KMS-11 (cell line): ENCODE measurements around the gene C13orf46.

Experiments
- H2AFZ ChIP-seq: fragments of 200-600 bp; sonication (generic); 2 replicates; pipeline ENCODE4 v1.6.1; 2016; ENCODE audit warnings: antibody characterized with exemption, mixed run types, low read depth
- H3K27ac ChIP-seq: fragments of 200-600 bp; sonication (generic); 2 replicates; pipeline ENCODE4 v1.6.1; 2016; ENCODE audit warnings: mild to moderate bottlenecking, mixed run types
- H3K27me3 ChIP-seq: fragments of 200-600 bp; sonication (generic); 2 replicates; pipeline ENCODE4 v1.6.1; 2017; ENCODE audit warnings: mild to moderate bottlenecking, low read depth, mixed run types, moderate library complexity; ENCODE audit not compliant: insufficient read depth
- H3K36me3 ChIP-seq: fragments of 200-600 bp; sonication (generic); 2 replicates; pipeline ENCODE4 v1.6.1; 2017; ENCODE audit warnings: mild to moderate bottlenecking, mixed run types; ENCODE audit not compliant: insufficient read depth
- H3K4me1 ChIP-seq: fragments of 200-600 bp; sonication (generic); 2 replicates; pipeline ENCODE4 v1.6.1; 2016; ENCODE audit warnings: mild to moderate bottlenecking, low read depth, mixed run types; ENCODE audit not compliant: poor library complexity, severe bottlenecking
- H3K4me2 ChIP-seq: fragments of 200-600 bp; sonication (generic); 2 replicates; pipeline ENCODE4 v1.7.0; 2016; ENCODE audit warnings: mild to moderate bottlenecking, mixed run types
- H3K4me3 ChIP-seq: fragments of 200-600 bp; sonication (generic); IDR thresholded peaks from 2 replicates; pipeline ENCODE4 v1.6.1; 2017; ENCODE audit warnings: low read depth, low read length, mixed read lengths; ENCODE audit not compliant: insufficient read depth
- H3K79me2 ChIP-seq: fragments of 200-600 bp; sonication (generic); 2 replicates; pipeline ENCODE4 v1.6.1; 2016; ENCODE audit warnings: low read depth, mixed run types; ENCODE audit not compliant: insufficient read depth
- H3K9ac ChIP-seq: fragments of 200-600 bp; sonication (generic); 2 replicates; pipeline ENCODE4 v1.6.1; 2016; ENCODE audit warnings: mild to moderate bottlenecking, mixed run types
- H4K20me1 ChIP-seq: fragments of 200-600 bp; sonication (generic); 2 replicates; pipeline ENCODE4 v1.6.1; 2016; ENCODE audit warnings: mild to moderate bottlenecking, mixed run types; ENCODE audit not compliant: insufficient read depth
- TF ChIP-seq, protein P1 (sequence below): fragments of 200-600 bp; sonication (generic); conservative IDR thresholded peaks from 2 replicates; pipeline ENCODE4 v1.6.1; 2017; ENCODE audit warnings: low read depth, mild to moderate bottlenecking, antibody characterized with exemption, low read length, moderate library complexity, mixed read lengths

Gene C13orf46

DNA sequence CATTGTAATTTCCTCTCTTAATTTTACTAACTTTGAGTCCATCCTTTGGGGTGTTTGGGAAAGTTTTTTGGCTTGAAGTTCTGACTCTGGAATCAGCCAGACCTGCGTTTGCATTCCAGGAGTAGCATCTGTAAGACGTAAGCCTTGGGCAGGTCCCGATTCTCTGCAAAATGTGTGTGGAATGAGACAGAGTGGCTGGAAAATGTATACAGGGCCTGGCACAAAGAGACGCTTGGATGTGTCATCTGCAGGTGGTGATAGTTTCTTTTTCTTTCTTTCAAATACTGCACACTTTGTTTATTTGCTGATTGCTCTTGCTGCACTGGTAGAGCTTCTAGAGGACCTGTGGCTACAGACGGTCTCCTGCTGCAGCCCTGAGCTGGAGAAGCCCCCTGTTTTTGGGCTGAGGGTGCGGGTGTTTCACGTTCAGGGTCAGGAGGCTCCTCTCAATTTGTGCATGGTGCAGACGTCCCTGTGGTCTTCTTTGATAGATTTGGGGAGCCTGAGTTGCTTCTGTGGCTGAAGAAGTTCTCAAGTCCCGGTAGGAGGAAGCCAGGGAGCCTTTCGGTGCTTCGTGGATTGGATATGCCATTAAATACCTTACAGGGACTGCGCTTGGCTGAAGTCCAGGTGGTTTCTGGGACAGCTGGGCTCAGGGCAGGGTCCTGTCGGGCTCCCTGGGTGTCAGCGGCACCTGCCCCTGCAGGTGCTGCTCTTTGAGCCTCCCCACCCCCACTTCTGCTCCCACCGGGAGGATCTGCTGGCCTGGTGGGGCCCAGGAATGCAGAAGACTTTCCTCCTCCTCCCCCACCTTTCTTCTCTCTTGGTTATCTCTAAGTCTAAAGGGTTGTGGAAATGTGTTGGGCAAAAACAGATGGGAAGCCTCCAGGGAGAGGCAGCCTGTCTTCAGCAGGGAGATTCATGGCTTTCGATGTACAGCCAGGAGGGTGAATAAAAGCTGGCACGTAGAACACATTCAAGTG lies 66.0 kb downstream of the C13orf46 start:
- no peaks in the 10 kb centered on the region for H3K27me3 ChIP-seq
- H2AFZ ChIP-seq, result no peak overlapping the region
- no peak overlapping the region for H3K4me3 ChIP-seq

GRCh38 chr13:113906571-113906970 lies 67.3 kb downstream of the C13orf46 start:
- Histone ChIP-seq H3K4me1 (no peaks in the 10 kb centered on the region), H3K9ac (no peak overlapping the region), H3K79me2 (no peaks in the 10 kb centered on the region), H2AFZ (no peak overlapping the region), H3K4me2 (no peak overlapping the region), H3K27me3 (no peaks in the 10 kb centered on the region), H3K27ac (no peak overlapping the region), H3K4me3 (no peak overlapping the region), H4K20me1 (no peaks in the 10 kb centered on the region), H3K36me3 (no peaks in the 10 kb centered on the region)
- TF ChIP-seq, protein P1, sequence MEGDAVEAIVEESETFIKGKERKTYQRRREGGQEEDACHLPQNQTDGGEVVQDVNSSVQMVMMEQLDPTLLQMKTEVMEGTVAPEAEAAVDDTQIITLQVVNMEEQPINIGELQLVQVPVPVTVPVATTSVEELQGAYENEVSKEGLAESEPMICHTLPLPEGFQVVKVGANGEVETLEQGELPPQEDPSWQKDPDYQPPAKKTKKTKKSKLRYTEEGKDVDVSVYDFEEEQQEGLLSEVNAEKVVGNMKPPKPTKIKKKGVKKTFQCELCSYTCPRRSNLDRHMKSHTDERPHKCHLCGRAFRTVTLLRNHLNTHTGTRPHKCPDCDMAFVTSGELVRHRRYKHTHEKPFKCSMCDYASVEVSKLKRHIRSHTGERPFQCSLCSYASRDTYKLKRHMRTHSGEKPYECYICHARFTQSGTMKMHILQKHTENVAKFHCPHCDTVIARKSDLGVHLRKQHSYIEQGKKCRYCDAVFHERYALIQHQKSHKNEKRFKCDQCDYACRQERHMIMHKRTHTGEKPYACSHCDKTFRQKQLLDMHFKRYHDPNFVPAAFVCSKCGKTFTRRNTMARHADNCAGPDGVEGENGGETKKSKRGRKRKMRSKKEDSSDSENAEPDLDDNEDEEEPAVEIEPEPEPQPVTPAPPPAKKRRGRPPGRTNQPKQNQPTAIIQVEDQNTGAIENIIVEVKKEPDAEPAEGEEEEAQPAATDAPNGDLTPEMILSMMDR, result no peak

More for the DNA sequence above, 66.0 kb downstream of the C13orf46 start:
- H3K4me1 ChIP-seq, result peaks cover 11% of the 10 kb centered on the region
- no peak overlapping the region for H3K9ac ChIP-seq
- TF ChIP-seq, protein P1, result no peak
- H3K79me2 ChIP-seq, result no peaks in the 10 kb centered on the region
- no peaks in the 10 kb centered on the region for H4K20me1 ChIP-seq
- no peak overlapping the region for H3K27ac ChIP-seq
- no peak overlapping the region for H3K4me2 ChIP-seq
- H3K36me3 ChIP-seq, result no peaks in the 10 kb centered on the region

DNA sequence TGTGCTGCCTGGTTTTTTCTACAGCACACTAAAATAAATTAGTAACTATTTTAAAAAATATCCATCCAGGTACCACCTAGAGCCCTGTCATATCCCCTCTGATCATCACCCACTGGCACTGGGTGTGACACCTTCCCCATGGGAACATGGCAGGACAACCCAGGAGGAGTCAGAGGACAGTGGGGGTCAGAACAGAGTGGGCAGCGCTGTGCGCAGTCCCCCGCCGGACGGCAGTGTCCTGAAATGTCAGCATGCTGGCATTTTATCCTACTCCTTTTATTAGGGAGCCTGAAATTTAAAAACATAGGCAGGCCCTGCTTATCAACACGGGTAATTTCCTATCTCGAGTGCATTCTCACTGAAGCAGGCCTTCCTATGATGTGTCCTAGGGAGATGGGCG lies 67.9 kb downstream of the C13orf46 start:
- Histone ChIP-seq H3K36me3 (no peaks in the 10 kb centered on the region), H3K79me2 (no peaks in the 10 kb centered on the region), H3K4me2 (no peak overlapping the region), H3K4me3 (no peak overlapping the region), H3K27ac (no peak overlapping the region), H3K27me3 (no peaks in the 10 kb centered on the region), H3K9ac (no peak overlapping the region), H2AFZ (no peak overlapping the region), H4K20me1 (no peaks in the 10 kb centered on the region), H3K4me1 (no peaks in the 10 kb centered on the region)
- TF ChIP-seq, protein P1, result no peak

GRCh38 chr13:113905018-113905417 lies 68.9 kb downstream of the C13orf46 start:
- Histone ChIP-seq H2AFZ (no peak overlapping the region), H3K27ac (no peak overlapping the region), H3K9ac (no peak overlapping the region), H3K4me2 (no peak overlapping the region), H3K36me3 (no peaks in the 10 kb centered on the region), H3K4me3 (no peak overlapping the region), H3K79me2 (no peaks in the 10 kb centered on the region), H4K20me1 (no peaks in the 10 kb centered on the region), H3K27me3 (no peaks in the 10 kb centered on the region), H3K4me1 (no peaks in the 10 kb centered on the region)
- TF ChIP-seq, protein P1, result no peak
